ENCODE measurements around the gene TOMM70. TPM values are rescaled to one million over a fixed set of nuclear protein-coding genes. Genes with fewer than 3 reads are reported as not detected.
A peak's percentile ranks its signal among the peaks of the same experiment; 100 is the strongest.

The TOMM70 gene
- total and polyA plus RNA-seq, 2 donors from 2014 or later = 27.6 to 42.7 TPM

- Histone ChIP-seq H3K9me3 (ENCODE audit: control insufficient read depth in 2 of 3, insufficient read depth in 1 of 3, low read length in 3 of 3) (no peaks in the 10 kb centered on the region), H3K27me3 (ENCODE audit: control insufficient read depth, insufficient read depth, low read length) (no peaks in the 10 kb centered on the region), H3K4me1 (ENCODE audit: control insufficient read depth in 2 of 3, insufficient read depth in 2 of 3, low read depth in 1 of 3, low read length in 3 of 3) (no peaks in the 10 kb centered on the region), H3K4me3 (ENCODE audit: low read length in 3 of 3) (no peak overlapping the region), H3K9ac (ENCODE audit: low read length in 3 of 3) (no peak overlapping the region), H3K36me3 (ENCODE audit: control insufficient read depth in 2 of 3, insufficient read depth in 3 of 3, low read length in 3 of 3) (peaks cover 0 to 6% (median 0%) of the 10 kb centered on the region in 3 donors), H3K27ac (ENCODE audit: low read depth in 2 of 2, low read length in 2 of 2) (no peak overlapping the region)
- intact Hi-C loops (cut with DNase I) = no loop called here
- DNase-seq (no peak), FAIRE-seq (no peak)
- TF ChIP-seq CTCF (IDR thresholded peaks at IDR 0.05; ENCODE audit: borderline replicate concordance, extremely low read depth, insufficient read depth) = no peak
Observed at GRCh38 chr3:100319951-100320350, 80.9 kb downstream of the TOMM70 start.

GRCh38 chr3:100317912-100318311, 83.0 kb downstream of the TOMM70 start:
- Histone ChIP-seq H3K4me1 (ENCODE audit: control insufficient read depth in 2 of 3, insufficient read depth in 2 of 3, low read depth in 1 of 3, low read length in 3 of 3) (no peaks in the 10 kb centered on the region), H3K36me3 (ENCODE audit: control insufficient read depth in 2 of 3, insufficient read depth in 3 of 3, low read length in 3 of 3) (peaks cover 0 to 6% (median 0%) of the 10 kb centered on the region in 3 donors), H3K9ac (ENCODE audit: low read length in 3 of 3) (no peak overlapping the region), H3K27me3 (ENCODE audit: control insufficient read depth, insufficient read depth, low read length) (no peaks in the 10 kb centered on the region), H3K4me3 (ENCODE audit: low read length in 3 of 3) (no peak overlapping the region), H3K27ac (ENCODE audit: low read depth in 2 of 2, low read length in 2 of 2) (no peak overlapping the region), H3K9me3 (ENCODE audit: control insufficient read depth in 2 of 3, insufficient read depth in 1 of 3, low read length in 3 of 3) (no peaks in the 10 kb centered on the region)
- intact Hi-C loops (cut with DNase I) = no loop called here
- no peak for FAIRE-seq
- TF ChIP-seq CTCF (IDR thresholded peaks at IDR 0.05; ENCODE audit: borderline replicate concordance, extremely low read depth, insufficient read depth) = no peak
- DNase-seq = no peak

- no peaks in the 10 kb centered on the region for H3K4me1 ChIP-seq (ENCODE audit: control insufficient read depth in 2 of 3, insufficient read depth in 2 of 3, low read depth in 1 of 3, low read length in 3 of 3)
- intact Hi-C loops (cut with DNase I) = no loop called here
Observed at GRCh38 chr3:100316641-100317069, 84.2 kb downstream of the TOMM70 start.

More at GRCh38 chr3:100316641-100317069, 84.2 kb downstream of the TOMM70 start:
- Histone ChIP-seq H3K9me3 (ENCODE audit: control insufficient read depth in 2 of 3, insufficient read depth in 1 of 3, low read length in 3 of 3) (no peaks in the 10 kb centered on the region), H3K27me3 (ENCODE audit: control insufficient read depth, insufficient read depth, low read length) (no peaks in the 10 kb centered on the region), H3K9ac (ENCODE audit: low read length in 3 of 3) (no peak overlapping the region), H3K27ac (ENCODE audit: low read depth in 2 of 2, low read length in 2 of 2) (no peak overlapping the region), H3K36me3 (ENCODE audit: control insufficient read depth in 2 of 3, insufficient read depth in 3 of 3, low read length in 3 of 3) (peaks cover 0 to 6% (median 0%) of the 10 kb centered on the region in 3 donors), H3K4me3 (ENCODE audit: low read length in 3 of 3) (no peak overlapping the region)
- FAIRE-seq = no peak
- DNase-seq = peak in 2 of 5 donors; percentile 41 to 63
- peak; percentile 56 for TF ChIP-seq CTCF (IDR thresholded peaks at IDR 0.05; ENCODE audit: borderline replicate concordance, extremely low read depth, insufficient read depth)

Other genes starting within 250 kb of the TOMM70 start
- 46.9 TPM for gene TBC1D23, start 140.1 kb downstream of the TOMM70 start, total RNA-seq
- 18.0 TPM for gene TBC1D23, start 140.1 kb downstream of the TOMM70 start, polyA plus RNA-seq (ENCODE audit: insufficient read depth, low read depth, low replicate concordance)
- 57.5 TPM for gene NIT2, start 66.3 kb downstream of the TOMM70 start, total RNA-seq
- gene NIT2, start 66.3 kb downstream of the TOMM70 start, polyA plus RNA-seq (ENCODE audit: insufficient read depth, low read depth, low replicate concordance) = 180 TPM
- gene LNP1, start 450 bp upstream of the TOMM70 start, total RNA-seq = 4.4 TPM
- 1.7 TPM for gene LNP1, start 450 bp upstream of the TOMM70 start, polyA plus RNA-seq (ENCODE audit: insufficient read depth, low read depth, low replicate concordance)
- 3.4 TPM for gene TMEM45A, start 91.5 kb upstream of the TOMM70 start, total RNA-seq
- 4.6 TPM for gene TMEM45A, start 91.5 kb upstream of the TOMM70 start, polyA plus RNA-seq (ENCODE audit: insufficient read depth, low read depth, low replicate concordance)
- gene ADGRG7, start 208.5 kb upstream of the TOMM70 start, total RNA-seq = not detected
- not detected for gene ADGRG7, start 208.5 kb upstream of the TOMM70 start, polyA plus RNA-seq (ENCODE audit: insufficient read depth, low read depth, low replicate concordance)